NCI-H2196 (cell line): Measurements from ENCODE around the gene SNTG2.

Source experiments
- DNase-seq: peaks from one replicate; lab custom pipeline; 2025; ENCODE audit not compliant: unreplicated experiment; lab: John Stamatoyannopoulos, UW

The SNTG2 gene

DNA sequence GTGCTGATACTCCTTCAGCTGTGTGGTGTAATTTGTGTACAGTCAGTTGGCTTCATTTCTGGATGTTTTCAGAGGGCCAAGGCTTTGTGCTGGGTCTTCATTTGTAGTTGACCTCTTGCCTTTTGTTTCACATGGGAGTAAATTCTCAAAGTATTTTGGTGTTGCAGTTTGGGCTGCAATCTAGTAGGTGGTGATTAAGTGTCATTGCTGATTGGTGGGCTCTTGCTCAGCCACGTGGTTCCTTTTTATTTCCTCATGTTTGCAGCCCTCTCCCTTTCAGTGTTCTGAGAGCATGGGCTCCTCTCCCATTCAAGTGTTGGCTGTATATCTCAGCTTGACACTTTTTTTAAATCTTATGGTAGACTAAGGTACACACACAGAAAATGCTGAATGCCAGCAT, 96.8 kb downstream of the SNTG2 start:
- no peak for DNase-seq

DNA sequence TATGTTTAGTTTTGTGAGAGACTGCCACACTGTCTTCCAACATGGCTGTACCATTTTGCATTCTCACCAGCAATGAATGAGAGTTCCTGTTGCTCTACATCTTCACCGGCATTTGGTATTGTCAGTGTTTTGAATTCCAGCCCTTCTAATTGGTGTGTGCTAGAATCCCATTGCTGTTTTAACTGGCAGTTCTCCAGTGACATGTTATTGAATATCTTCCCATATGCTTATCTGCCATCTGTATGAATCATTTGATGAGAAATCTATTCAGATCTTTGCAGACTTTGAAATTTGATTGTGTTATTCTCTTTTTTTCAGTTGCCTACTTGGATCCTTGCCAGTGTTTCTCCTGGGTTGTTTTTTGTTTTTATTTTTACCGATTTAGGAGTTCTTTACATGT, 99.0 kb downstream of the SNTG2 start:
- DNase-seq = no peak

DNA sequence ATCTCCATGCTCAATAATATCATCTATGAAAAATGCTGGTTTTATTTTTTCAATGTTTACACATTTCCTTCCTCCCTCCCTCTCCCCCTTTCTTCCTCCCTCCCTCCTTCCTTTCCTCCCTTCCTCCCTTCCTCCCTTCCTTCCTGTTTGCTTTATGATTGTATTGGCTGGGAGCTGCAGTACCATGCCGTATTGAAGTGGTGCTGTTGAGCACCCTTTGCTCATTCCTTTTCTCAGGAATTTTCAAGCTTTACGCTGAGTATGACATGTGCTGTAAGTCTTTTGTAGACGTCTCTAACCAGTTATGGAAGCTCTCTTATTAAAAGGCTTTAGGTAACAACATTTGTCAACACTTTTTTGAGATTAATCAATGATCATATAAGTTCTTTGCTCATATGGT, 100.4 kb downstream of the SNTG2 start:
- no peak for DNase-seq

- no peak for DNase-seq
Observed at GRCh38 chr2:1052771-1053191, 102.1 kb downstream of the SNTG2 start.

- no peak for DNase-seq
Observed at GRCh38 chr2:1053786-1054185, 103.1 kb downstream of the SNTG2 start.

DNA sequence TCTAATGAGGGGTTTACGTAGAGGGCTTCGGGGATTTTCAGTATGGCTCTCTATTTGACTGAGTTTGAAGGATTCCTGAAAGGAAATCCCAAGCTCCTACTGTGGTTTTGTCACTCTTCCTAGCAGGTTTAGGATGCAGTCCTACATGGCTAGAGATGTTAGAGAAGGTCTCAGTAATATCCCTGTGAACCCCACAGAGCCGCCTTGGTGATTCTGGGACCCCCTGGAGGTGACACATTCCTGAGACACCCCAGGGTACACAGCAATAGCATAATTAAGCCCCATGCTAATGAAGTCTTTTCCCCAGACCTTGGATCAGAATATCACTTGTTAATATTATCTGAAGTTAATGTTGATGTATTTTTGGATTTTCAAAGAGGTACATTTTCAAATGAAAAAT, 103.8 kb downstream of the SNTG2 start:
- no peak for DNase-seq

GRCh38 chr2:1055014-1055595, 104.5 kb downstream of the SNTG2 start:
- DNase-seq = no peak

DNA sequence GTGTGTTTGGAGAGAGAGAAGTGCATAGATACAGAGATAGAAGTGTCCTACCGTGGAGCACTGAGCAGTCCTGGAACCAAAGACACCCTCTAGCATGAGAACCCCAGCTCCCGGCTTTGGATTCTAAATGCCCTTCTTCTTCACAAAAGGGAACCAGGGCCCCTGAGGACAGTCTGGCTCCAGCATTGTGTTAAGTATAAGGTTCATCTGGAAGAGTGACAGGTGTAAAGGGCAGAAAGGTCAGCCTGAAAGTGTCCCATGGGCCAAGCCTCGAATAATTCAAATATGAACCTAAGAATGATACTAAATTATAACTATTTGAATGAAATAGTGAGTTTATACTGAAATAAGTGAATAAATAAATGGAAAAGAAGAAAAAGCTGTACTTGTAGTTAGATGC, 109.7 kb downstream of the SNTG2 start:
- no peak for DNase-seq

DNA sequence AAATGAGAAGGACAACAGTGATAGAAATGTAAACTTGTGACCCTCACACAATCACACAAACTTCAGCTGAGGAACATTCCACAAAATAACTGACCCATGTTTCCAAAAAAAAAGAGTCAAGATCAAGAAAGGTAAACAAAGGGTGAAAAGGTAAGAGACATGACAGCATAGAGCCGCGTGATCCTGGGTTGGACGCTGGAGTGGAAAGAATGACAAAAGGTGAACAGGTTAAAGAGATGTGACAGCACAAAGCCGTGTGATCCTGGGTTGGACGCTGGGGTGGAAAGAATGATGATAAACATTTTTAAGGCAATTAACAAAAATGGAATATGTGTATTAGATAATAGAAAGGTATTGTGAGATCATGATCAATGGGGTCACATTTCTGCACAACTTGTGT, 110.3 kb downstream of the SNTG2 start:
- no peak for DNase-seq

- DNase-seq = no peak
Observed at GRCh38 chr2:1068241-1068640, 117.6 kb downstream of the SNTG2 start.

DNA sequence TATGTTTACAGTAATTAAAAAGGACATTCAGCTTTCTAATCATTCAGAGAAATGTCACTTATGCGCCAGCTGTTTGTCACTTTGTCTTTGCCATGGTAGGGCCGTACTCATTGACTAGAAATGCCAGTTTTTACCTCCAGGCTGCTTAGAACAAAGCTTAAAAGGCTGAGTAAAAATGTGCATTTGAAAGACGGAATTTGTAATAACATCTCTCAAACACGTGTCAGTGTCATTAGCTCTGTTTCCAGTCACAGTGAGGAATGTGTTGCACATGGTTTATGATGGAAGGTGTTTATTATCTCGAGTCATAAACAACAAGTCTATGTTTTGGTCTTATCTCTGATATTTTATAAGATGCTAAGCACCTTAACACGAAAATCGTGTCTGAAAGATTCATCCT, 118.2 kb downstream of the SNTG2 start:
- DNase-seq = no peak

DNA sequence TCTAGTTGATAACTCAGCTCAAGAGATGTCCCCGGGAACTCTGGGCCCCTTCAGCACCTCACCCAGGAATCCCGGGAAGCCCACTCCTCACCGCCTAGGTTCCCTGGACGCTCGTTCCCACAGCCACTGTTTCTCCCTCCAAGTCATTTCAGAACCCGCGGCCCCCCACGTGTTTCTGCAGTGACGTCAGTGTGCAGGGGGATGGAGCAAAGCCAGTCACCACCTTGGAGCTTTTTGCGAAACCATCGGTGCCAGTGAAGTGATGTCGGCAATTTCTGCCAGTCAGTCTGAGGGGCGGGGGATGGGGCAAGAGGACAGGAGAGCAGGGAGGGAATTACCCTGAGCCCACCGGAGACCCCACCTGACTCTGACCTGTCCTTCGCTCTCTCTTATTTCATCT, 119.2 kb downstream of the SNTG2 start:
- DNase-seq = no peak

GRCh38 chr2:1070601-1071000, 120.0 kb downstream of the SNTG2 start:
- no peak for DNase-seq

DNA sequence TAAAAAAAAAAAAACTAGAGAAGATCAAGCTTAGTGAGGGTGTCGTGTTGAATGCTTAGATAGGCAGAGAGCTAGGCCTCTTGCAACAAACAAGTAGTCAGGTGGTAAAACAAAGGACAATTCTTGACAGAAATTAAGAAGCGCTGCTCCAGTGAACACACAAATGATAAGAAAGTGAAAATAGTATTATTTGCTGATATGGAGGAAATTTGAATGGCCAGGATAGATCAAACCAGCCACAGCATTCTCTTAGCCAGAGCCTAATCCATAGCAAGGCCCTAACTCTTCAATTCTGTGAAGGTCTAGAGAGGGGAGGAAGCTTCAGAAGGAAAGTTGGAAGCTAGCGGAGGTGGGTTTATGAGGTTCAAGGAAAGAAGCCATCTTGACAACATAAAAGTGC, 121.0 kb downstream of the SNTG2 start:
- DNase-seq = no peak

DNA sequence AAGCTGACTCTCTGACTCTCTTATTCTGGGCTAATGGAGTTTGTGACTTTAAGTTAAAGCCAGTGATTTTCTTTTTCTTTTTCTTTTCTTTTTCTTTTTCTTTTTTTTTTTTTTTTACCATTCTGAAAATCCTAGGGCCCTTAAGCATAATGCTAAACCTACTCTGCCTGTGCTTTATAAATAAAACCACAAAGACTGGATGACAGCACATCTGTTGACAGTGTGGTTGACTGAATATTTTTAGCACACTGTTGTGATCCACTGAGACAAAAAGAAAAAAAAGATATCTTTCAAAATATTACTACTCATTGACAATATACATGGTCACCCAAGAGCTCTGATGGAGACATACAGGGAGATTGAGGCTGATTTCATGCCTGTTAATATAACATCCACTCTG, 121.6 kb downstream of the SNTG2 start:
- no peak for DNase-seq

DNA sequence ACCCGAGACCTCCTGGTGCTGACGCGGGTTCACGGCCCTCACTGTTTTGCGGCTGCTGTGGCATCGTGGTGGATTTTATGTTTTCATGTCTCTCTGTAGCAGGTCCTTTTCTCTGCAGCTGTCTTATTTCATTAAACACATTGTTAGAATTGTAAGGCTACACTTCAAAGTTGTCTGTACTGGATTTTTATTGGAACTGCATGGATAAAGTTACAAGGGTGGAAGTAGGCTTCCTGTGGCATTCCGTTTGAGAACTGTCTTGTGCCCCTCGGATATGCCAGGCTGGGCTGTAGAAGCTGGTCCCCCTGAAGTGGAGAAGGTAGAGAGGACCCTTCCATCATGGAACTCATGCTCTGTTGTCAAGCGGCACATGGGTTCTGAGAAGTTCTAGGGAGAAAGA, 127.3 kb downstream of the SNTG2 start:
- DNase-seq = no peak

DNA sequence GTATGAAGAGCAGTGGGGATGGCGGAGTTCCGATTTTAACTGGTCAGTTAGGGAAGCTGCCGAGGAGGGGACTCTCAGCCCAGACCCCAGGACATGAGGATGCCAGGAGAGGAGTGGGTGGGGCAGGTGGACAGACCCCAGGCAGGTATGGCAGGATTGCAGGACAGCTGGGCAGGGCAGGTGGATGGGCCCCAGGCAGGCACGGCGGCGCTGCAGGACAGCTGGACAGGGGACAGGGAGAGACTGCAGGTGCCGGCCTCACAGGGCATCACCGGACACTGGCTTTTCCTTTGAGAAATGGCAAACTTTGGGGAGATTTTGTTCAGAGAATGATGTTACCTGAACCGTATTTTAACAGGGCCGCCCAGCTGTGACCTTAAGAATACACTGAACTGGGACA, 127.7 kb downstream of the SNTG2 start:
- DNase-seq = no peak

GRCh38 chr2:1079873-1080799, 129.5 kb downstream of the SNTG2 start:
- DNase-seq = no peak

DNA sequence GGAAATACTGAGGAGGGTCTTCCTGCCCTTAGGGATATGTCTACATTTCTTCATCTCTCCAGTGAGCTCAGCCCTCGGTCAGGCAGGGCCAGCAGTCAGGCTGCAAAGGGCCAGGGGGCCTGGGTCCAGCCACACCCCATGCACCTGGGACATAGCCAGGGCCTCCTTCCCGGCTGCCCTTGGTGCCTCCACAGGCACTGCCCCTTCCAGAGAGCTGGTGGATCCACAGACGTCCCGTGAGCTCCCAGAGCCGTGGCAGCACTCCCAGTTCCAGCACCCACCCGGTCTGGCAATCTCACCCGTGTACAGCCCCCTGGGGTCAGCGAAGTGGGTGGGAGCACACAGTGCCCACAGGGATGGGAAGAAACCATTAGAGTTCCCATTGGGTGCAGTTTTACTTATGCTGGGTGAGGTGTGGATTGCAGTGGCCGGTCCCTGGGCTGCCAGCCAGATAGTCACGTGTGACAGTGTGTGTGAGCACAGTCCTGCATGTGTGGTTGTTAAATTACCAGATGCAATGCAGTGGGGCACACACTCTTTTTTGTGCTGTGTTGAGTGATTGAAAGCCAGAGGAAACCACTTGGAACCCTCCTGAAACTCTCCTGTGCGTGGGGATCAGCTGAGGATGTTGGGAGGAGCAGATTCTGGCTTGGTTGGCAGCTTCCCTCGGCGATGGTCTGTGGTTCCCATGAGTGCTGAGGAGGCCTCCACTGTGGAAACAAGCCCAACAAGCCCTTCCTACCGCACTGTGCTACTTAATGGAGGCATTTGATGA, 131.0 kb downstream of the SNTG2 start:
- DNase-seq = no peak

GRCh38 chr2:1082456-1083205, 132.0 kb downstream of the SNTG2 start:
- DNase-seq = no peak

- no peak for DNase-seq
Observed at GRCh38 chr2:1088192-1088860, 137.7 kb downstream of the SNTG2 start.
